Vagina (tissue), 2 donors: ENCODE measurements around the gene NDNF.

Experiments
- POLR2A ChIP-seq, 2 donors: fragments of 450-650 bp; IDR thresholded peaks; one replicate each; pipeline ENCODE4 v1.6.1; 2017; ENCODE audit warnings: antibody characterized with exemption in 2 of 2, mild to moderate bottlenecking in 2 of 2, moderate library complexity in 2 of 2
- POLR2AphosphoS5 ChIP-seq, 2 donors: sonication (generic); formaldehyde crosslinking; IDR thresholded peaks; one replicate each; pipeline ENCODE4 v1.9.0; 2017; ENCODE audit warnings: antibody characterized with exemption in 2 of 2, mild to moderate bottlenecking in 2 of 2, low read depth in 1 of 2; ENCODE audit not compliant: insufficient read depth in 1 of 2
- TF ChIP-seq, protein P1 (sequence below), 3 experiments: fragments of 450-650 bp in 2 of 3; fragments of 200-600 bp in 1 of 3; sonication (generic) in 1 of 3; IDR thresholded peaks; one replicate each; pipeline ENCODE4 v1.5.1; 2017 to 2019; ENCODE audit warnings: antibody characterized with exemption in 3 of 3, mild to moderate bottlenecking in 2 of 3, moderate library complexity in 2 of 3

DNA sequence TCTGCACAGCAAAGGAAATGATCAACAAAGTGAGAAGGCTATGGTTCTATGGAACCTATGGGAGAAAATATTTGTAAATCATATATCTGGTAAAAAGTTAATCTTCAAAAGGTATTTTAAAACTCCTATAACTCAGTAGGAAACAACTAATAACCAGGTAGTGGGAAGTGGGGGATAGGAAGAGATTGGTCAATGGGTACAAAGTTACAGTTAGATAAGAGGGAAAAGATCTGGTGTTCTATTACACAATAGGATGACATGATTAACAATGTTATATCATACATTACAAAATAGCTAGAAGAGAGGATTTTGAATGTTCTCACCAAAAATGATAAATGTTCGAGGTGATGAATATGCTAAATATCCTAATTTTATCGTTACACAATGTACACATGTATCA, 46.3 kb downstream of the NDNF start:
- TF ChIP-seq, protein P1, sequence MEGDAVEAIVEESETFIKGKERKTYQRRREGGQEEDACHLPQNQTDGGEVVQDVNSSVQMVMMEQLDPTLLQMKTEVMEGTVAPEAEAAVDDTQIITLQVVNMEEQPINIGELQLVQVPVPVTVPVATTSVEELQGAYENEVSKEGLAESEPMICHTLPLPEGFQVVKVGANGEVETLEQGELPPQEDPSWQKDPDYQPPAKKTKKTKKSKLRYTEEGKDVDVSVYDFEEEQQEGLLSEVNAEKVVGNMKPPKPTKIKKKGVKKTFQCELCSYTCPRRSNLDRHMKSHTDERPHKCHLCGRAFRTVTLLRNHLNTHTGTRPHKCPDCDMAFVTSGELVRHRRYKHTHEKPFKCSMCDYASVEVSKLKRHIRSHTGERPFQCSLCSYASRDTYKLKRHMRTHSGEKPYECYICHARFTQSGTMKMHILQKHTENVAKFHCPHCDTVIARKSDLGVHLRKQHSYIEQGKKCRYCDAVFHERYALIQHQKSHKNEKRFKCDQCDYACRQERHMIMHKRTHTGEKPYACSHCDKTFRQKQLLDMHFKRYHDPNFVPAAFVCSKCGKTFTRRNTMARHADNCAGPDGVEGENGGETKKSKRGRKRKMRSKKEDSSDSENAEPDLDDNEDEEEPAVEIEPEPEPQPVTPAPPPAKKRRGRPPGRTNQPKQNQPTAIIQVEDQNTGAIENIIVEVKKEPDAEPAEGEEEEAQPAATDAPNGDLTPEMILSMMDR (IDR thresholded peaks at IDR 0.05): no peak
- TF ChIP-seq POLR2A (IDR thresholded peaks at IDR 0.05): no peak
- no peak for TF ChIP-seq POLR2AphosphoS5 (IDR thresholded peaks at IDR 0.05; ENCODE audit: insufficient read depth in 1 of 2, low read depth in 1 of 2)
